Stimulated activated CD4-positive, alpha-beta T cell treated with anti-CD3 and anti-CD28 coated beads, TNF-alpha, amount 100 ng/mL, for 1 hour (primary cell): Measurements from ENCODE around the gene ZC3H12D.
"Not testable (repeated sequence)": the region's sequence is repeated elsewhere in the genome, so short reads cannot be mapped to it uniquely, and the experiment has no call there.

Experiments used
- DNase-seq, 3 donors: peaks; one replicate each; pipeline ENCODE4 v3.0.0-alpha.2; 2020; ENCODE audit warnings: low read depth in 3 of 3, low spot score in 1 of 3

Gene ZC3H12D

DNA sequence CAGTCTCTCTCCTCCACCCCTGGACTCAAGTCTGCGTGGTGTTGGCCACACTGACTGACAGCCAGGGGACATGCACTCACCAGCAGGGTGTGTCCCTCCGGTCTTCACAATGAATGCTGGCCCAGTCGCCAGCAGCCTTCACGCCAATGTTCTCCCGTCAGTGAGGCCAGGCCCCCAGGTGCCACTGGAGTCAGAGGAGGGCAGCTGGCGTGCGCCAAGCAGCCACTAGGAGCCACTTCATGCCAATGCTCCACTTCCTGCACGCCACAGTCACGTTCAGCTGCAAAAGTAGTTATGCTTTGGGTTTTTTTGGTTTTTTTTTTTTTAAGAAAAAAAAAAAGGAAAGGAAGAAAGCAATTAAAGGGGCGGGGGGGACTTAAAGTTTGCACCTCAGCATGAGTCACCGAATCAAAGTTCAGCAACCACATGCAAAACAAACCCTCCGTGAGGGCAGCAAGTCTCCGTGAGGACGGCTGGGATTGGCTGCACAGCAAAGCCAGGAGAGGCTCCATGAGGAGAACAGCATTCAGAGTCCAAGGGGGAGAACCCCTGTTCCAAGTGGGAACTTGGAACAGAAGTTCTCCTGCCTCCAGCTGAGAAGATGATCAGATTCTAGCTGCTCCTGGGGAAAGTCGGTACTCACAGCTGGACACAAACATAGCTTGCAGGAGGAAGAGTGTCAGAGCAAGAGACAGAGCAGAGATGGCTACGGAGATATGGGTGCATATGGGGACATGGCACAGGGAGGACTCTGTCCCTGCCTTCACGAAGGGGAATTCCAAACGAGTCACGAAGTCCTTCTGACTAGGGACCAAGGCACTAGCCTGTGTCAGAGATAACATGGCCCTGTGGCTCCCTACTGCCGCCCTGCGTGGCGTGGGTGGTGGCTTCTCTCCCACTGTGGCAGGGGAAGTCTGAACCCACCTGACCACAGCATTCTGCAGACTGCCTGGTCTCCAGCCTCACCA, at the start of gene ZC3H12D:
TSS of gene ZC3H12D (minus strand) at position 282 of the 968 bp plus-strand sequence. CDS start 10,471 bp downstream, outside the sequence.
- DNase-seq: peak; percentile 55 to 65 (median 64)

DNA sequence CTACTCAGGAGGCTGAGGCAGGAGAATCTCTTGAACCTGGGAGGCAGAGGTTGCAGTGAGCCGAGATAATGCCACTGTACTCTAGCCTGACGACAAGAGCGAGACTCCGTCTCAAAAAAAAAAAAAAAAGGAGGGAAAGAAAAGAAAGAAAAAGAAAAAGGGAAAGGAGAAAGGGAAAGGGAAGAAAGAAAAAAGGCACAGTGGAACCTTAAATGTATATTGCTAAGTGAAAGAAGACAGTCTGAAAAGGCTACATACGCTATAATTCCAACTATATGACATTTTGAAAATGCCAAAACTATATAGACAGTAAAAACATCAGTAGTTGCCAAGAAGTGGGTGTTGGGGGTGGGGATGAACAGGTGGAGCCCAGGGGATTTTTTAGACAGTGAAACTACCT, 44.8 kb upstream of the ZC3H12D start:
- DNase-seq: no peak

DNA sequence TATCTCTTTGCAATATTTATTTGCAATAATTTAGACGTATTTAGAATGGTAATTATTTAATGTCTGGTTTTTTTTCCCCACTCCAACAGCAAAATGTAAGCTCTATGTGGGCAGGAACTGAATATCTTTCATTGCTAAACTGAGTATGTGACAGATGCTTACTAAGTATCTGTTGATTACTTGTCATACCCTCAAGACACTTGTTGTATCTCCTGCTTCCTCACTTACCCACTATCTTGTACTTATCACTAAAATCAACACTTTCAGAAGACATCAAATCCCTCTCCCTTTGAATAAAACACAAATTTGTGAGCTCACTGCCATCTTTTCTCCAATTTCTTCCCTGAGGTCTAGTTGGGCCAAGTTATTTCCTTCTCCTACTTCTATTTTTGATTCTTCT, 30.7 kb upstream of the ZC3H12D start:
- DNase-seq: no peak

DNA sequence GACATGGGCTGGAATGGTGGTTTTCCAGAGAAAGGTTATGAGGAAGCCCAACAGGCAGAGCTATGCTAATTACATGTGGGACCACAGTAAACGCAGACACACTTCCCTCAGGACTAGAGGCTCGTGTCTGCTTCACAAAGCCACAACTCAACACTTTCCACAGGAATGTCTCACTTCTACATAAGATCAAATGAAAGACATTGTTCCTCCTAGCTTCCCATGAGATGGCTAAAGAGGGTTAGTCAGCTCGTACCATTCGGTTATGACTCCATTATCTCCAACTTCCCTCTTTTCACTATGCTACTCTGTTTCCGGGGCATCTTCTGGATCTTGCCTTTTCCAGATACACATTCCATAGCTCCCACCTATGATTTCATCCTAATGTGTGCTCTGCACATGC, 29.1 kb upstream of the ZC3H12D start:
- DNase-seq: no peak

DNA sequence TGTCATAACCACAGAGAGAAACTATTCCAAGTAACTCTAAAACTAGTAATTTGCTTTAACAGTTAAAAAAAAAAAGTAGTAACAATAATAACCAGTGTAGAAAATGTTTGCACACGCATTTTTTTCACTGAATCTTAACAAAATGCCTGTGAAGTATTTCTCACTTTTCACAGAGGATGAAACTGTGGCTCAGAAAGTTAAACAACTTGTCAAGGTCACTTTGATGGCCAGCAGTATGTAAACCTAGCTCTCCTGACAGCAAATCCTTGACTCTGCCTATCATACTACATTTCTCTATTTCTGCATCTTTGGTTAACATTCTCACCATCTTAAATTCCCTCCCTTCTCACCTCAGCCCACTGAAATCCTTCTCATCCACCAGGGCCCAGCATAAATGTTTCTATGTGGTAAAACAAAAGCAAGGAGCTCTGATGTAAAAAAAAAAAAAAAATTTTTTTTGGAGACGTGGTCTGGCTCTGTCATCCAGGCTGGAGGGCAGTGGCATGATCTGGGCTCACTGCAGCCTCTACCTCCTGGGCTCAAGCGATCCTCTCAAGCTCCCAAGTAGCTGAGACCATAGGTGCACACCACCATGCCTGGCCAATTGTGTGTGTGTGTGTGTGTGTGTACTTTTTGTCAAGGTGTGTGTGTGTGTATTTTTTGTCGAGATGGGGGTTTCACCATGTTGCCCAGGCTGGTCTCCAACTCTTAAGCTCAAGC, 26.1 kb upstream of the ZC3H12D start:
- DNase-seq: no peak

DNA sequence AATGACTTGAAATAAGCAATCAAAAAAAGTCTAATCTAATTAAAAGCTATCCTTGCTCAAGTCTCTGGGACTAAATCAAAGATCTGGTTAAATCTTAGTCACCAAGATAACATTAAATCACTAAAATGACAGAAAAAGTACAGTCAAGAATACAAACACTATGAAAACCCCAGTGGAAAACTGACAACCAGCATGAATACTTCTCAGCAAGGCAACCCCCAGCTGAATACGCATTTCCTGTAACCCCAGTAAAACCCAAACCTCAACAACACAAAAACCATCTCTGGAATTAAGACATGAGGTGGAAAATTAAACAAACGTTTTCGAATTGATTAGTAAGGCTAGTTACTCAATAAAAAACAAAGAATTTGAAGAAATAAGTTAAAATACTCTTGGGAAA, 23.7 kb upstream of the ZC3H12D start:
- DNase-seq: no peak

DNA sequence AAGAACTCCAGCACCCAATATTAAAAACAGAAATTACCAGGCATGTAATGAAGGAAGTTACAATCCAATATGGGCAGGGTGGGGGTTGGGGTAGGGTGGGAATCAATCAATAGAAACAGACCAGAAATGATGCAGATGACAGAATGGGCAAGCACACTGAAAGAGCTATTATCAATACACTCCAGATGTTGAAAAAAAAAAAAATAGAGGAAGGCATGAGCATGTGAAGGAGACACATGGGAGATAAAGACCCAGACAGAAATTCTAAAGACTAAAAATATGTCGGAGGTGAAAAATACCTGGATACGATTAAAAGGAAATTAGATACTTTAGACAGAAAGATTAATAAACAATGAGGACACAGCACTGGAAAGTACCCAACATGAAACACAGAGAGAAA, 19.1 kb upstream of the ZC3H12D start:
- no peak for DNase-seq

DNA sequence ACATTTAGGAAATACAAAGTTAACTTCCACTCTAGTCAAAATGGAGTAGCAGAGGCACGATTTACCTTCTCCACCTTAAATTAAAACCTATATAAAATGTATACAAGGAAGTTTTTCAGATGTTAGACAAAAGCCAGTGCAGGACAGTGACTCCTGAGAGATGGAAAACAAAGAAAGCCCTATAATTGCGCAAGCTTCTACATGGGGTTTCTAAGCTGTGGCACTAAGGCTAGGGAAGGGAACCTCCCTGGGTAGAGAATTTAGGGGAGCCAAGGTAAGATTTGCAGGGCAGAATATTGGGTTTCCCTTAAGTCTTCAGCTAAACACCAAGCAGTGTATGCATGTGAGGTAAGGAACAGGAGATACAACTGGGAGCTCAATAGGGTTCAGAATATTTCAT, 18.5 kb upstream of the ZC3H12D start:
- no peak for DNase-seq

DNA sequence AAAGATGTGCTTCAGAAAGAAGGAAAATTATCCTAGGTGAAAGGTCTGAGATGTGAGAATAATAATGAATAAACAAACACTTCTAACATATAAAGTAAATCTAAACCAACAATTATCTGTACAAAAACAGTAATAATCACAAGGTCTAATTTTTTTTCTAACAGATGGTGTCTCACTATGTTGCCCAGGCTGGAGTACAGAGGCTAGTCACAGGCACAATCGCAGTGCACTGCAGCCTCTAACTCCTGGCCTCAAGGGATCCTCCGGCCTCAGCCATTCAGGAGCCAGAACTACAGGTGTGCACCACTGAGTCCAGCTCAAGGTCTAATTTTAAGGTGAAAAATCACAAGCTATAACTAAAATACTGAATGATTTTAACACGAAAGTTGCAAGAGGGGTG, 17.0 kb upstream of the ZC3H12D start:
- no peak for DNase-seq

DNA sequence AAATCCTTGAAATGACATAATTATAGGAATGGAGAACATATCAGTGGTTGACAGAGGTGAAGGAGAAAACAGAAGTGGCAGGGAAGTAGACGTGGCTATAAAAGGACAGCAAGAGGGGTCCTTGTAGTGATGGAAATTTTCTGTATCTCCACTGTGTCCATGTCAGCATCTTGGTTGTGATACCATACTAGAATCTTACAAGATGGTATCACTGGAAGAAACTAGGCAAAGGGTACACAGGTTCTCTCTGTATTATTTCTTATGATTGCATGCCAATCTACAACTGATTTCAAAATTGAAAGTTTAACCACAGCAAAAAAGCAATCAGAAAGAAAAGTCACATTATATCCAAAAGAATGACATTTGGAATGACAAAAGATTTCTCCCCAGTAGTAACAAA, 16.4 kb upstream of the ZC3H12D start:
- DNase-seq: no peak

DNA sequence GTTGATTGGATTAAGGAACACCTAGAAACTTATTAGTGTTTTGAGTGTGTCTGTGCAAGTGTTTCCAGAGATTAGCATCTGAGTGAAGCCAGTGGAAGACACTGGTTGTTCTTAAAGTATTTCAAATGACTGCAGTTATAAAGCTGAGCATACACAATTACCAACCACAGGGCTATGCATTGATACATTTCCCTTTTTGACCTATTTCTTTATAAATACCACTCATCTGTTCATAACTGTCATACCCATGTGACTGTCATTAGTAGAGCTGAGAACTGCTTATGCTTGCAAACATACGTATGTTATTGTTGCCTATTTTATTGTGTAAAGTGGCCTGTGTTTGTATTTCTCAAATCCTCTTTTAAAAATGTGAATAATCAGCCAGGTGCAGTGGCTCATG, 15.3 kb upstream of the ZC3H12D start:
- DNase-seq: no peak

DNA sequence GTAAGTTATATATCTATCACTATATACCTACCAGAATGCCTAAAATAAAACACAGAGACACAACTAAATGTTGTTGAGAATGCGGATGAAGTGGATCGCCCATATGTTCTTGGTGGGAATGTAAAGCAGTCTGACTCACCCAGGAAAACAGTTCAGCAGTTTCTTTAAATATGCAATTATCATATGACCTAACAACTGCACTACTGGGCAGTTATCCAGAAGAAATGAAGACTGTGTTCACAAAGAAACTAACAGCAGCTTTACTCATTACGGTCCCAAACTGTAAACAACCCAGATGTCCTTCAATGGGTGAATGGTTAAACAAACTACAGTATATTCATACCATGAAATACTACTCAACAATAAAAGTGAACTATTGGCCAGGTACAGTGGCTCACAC, 14.3 kb upstream of the ZC3H12D start:
- DNase-seq: no peak

DNA sequence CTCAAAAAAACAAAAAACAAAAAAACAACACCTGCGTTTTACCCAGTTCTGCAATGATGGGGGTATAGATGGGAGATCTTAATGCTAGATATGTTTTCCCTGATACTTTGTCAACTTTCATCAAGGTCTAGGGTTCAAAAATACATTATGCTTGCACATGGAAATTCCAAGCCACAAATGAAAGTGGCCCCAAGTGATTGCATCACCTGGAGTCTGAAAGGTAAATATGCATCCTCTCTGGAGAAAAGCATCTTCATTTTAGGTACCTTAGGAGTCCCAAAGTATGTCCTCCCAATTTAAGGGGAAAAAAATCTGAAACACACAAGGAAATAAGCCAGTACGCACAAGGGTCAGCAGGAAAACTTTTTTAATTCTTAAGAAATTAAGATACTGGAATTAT, 12.6 kb upstream of the ZC3H12D start:
- no peak for DNase-seq

DNA sequence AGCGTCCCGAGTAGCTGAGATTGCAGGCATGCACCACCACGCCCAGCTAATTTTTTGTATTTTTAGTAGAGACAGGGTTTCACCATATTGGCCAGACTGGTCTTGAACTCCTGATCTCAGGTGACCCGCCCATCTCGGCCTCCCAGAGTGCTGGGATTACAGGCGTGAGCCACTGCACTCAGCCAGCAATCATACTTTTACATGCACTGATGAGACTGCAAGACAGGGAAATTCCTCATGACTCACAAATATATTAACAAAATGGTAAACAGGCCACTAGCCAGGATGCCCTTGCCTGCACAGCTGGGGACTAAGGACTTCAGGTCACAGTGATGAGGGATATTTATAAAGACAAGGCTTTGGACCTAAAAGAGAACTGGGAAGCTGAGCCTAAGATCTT, 11.8 kb upstream of the ZC3H12D start:
- not testable (repeated sequence) for DNase-seq

DNA sequence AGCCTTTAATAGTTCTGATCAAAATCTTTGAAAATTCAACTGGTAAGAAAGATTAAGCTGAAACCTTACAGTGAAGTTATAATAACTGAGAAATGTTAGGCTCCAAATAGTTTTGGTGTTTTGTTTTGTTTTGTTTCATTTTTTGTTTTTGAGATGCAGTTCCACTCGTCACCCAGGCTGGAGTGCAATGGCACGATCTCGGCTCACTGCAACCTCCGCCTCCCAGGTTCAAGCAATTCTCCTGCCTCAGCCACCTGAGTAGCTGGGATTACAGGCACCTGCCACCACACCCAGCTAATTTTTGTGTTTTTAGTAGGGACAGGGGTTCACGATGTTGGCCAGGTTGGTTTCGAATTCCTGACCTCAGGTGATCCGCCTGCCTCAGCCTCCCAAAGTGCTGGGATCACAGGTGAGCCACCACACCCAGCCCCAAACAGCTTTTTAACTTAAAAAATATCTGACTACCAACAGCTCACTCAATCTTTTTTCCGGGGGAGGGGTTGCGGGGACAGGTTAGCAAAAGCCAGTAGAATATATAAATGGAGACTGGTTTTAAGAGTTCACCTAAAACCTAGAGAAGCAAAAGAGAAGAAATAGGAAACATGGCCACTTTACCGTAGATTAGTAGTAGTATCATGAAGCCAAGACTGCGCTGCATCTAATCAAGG, 10.7 kb upstream of the ZC3H12D start:
- DNase-seq: not testable (repeated sequence)

DNA sequence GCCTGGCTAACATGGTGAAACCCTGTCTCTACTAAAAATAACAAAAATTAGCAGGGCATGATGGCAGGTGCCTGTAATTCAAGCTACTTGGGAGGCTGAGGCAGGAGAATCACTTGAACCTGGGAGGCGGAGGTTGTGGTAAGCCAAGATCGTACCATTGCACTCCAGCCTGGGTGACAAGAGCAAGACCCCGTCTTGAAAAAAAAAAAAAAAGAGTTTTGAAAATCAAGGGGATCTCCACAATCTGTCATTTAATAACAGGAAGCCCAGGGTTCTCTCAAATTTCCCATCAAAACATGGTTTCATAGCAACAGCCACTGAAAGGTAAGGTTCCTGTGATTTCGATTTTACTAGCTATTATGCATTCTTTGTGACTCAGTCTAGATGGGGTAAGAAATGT, 10.0 kb upstream of the ZC3H12D start:
- not testable (repeated sequence) for DNase-seq

DNA sequence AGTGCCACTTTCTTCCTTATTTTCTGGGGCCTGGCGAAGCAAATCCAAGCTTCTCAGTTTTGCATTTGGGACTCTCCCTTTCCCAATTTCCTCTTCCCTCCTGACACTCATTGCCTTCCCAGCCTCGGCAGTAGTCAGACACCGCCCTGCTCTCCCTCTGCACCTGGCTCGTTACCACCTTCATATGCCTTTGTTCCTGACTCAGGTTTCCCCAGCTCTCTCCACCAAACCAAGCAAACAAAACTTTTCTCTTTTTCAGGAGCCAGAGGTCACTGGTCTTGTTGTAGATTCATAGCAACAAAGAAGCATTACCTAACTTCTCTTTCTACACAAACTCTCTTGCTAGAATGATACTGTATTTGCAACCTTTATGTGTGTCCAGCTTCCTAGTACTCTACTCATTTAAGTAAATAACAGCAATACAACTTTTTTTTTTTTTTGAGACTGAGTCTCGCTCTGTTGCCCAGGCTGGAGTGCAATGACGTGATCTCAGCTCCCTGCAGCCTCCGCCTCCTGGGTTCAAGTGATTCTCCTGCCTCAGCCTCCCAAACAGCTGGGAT, 9.0 kb upstream of the ZC3H12D start:
- no peak for DNase-seq

DNA sequence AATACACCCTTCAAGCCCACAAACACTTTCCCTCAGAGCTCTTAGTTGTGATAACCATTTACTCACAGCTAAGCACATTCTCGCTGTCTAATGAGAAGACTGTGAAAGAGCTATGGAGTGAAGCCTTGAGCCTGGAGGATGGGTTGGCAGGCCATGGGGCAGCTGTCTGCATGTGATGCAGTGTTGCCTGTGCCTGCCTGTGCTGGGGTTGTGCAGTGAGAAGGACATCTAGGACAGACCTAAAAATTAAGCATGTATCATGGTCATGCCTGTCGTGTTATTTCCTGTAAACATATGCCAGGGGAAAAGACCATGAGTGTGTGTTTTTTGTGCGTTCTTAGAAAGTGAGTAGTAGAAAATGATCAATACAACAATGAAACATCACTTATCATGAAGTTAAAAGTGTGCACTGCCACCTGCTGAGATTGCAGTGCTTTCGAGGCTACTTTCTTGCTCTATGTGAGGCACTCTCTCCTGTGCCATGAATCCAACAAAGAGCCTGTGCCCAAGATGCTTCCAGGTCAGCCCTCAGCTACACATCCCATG, 8.1 kb upstream of the ZC3H12D start:
- no peak for DNase-seq

DNA sequence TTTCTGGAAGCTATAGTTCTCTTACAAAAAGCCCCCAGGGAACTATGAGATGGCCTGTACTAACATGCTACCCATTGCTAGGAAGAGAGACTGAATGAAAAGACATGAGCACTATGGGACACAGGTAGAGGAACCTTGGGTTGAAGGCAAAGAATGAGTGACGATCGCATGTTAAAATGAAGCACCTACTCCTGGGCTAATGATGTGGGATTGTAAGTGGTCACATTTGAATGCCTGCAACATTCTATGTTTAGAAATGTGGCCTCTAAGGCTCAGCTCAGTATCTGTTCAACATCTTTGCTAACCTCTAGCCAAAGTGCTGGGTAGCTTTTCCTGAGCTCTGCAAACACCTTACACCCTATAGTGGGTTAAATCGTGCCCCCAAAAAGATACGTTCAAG, 5.2 kb upstream of the ZC3H12D start:
- DNase-seq: no peak

DNA sequence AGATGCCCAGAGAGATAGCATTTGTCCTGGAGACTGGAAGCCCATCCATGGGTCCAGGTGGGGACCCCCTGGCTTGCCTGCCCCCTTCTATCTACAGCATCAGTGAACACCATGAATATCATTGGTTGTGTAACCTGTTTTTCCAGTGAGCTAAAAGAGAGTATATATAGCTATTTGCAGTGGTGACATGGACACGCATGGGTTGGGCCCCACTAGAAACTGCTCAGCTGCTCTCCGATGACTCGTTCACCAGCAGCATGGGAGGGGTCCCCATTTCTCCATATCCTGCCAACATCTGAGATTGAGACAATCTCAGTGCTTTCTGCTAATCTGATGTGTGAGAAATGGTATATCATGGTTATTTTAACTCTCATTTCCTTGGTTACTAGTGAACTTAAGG, 4.0 kb upstream of the ZC3H12D start:
- no peak for DNase-seq

DNA sequence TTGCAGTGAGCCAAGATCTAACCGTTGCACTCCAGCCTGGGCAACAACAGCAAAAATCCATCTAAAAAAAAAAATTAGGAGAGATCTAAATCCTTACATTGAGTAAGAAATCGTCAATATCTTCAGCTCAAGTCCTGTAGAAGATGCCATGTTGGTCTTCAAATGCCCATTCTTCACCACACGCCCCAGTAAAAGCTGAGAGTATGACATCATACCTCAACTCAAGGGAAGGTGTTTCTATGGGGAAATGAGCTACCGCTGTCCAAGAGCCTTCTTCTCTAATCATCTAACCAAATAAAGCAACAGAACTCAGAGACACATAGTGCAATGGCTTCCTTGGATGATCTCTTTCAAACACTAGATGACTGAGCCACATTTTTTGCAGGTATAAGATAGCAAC, 2.5 kb upstream of the ZC3H12D start:
- no peak for DNase-seq
